CD4-positive, alpha-beta T cell treated with Interleukin-1 beta for 1 hour (primary cell): Measurements from ENCODE around the gene KRTAP5-1.
"Not testable (repeated sequence)": the region's sequence is repeated elsewhere in the genome, so short reads cannot be mapped to it uniquely, and the experiment has no call there.

Source experiments
- DNase-seq, 2 donors: peaks; one replicate each; pipeline ENCODE4 v3.0.0-alpha.2; 2020 to 2022

Gene KRTAP5-1, protein sequence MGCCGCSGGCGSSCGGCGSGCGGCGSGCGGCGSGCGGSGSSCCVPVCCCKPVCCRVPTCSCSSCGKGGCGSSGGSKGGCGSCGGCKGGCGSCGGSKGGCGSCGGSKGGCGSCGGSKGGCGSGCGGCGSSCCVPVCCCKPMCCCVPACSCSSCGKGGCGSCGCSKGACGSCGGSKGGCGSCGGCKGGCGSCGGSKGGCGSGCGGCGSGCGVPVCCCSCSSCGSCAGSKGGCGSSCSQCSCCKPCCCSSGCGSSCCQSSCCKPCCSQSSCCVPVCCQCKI

DNA sequence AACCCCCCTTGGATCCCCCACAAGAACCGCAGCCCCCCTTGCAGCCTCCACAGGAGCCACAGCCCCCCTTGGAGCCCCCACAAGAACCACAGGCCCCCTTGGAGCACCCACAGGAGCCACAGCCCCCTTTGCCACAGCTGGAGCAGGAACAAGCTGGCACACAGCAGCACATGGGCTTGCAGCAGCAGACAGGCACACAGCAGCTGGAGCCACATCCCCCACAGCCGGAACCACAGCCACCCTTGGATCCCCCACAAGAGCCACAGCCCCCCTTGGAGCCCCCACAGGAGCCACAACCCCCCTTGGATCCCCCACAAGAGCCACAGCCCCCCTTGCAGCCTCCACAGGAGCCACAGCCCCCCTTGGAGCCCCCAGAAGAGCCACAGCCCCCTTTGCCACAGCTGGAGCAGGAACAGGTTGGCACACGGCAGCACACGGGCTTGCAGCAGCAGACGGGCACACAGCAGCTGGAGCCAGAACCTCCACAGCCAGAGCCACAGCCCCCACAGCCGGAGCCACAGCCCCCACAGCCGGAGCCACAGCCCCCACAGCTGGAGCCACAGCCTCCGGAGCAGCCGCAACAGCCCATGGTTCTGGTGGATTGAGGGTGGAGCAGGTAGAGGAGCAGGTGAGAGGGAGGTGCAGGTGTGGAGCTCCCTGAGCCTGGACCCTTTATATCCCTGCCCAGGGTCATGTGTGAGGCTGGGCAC lies at the start of gene KRTAP5-1:
TSS of gene KRTAP5-1 (minus strand) at position 623 of the 710 bp plus-strand sequence. CDS start at position 589, 34 bp downstream.
- not testable (repeated sequence) for DNase-seq

DNA sequence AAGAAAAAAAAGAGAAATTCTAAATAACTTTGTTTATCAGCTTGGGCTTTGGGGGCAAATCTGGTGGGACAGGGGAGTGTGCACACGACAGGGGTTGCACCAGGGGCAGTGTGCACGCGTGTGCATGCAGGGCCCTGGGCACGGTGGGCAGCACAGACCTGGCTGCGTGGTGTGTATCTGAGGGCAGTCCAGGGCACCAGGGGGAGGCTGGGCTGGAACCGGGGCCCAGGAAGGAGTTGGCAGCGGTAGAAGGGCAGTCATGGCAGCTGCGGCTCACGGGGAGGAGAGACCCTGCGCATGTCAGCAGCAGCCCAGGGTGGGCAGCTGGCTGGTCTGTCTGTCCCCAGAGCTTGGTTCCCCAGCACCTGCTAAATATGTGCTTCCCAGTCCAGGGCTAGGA lies 48.8 kb upstream of the KRTAP5-1 start:
- DNase-seq: no peak

DNA sequence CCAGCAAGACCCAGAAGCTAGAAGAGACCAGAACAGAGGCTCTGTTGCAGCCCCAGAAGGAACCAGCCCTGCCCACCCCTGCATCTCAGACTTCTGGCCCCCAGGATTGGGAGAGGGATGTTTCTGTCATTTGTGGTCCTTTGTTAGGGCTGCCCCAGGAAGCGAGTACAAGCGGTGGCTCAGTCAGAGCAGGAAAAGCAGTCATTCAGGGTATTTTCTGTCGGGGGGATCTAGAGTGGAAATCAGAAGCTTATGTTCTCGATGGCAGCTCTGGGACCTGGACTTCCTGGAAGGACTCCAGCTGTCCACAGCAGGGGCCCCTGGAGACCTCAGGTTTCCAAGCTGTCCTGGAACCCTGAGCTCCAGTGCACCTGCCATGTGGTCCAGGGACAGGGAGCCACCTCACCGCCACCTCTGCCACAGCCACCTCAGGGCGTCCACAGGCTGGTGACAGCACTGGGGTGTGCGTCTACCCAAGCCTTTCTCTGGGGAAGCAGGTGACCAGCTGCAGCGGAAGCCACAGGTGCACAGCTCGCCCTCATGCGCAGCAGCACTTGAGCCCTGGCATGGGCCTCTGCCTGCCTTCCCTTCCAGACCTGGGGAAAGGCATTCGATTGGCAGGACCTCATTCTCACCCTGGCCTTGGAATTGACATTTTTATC lies 47.1 kb upstream of the KRTAP5-1 start:
- no peak for DNase-seq

DNA sequence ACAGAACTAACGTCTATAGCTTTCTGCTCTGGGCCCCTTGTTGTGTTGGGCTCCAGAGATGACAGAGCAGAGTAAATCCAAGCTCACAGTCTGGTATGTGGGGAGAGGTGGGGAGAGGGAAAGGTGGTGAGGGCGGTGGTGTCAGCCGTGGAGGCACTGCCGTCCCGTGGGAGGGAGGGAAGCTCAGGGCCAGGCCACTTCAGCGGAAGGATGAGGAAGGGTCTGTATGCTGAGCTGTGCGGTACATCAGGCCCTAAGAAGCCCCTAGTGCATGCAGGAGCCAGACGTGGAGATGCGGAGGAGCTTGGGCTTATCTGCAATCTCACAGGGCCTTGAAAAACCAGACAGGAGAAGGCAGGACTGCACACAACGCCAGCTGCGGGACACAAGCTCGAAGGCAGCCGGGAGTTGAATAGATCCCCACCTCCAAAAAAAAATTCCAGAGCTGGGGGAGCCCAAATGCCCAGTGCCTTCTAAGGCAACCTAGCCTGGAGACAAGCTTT lies 46.0 kb upstream of the KRTAP5-1 start:
- no peak for DNase-seq

DNA sequence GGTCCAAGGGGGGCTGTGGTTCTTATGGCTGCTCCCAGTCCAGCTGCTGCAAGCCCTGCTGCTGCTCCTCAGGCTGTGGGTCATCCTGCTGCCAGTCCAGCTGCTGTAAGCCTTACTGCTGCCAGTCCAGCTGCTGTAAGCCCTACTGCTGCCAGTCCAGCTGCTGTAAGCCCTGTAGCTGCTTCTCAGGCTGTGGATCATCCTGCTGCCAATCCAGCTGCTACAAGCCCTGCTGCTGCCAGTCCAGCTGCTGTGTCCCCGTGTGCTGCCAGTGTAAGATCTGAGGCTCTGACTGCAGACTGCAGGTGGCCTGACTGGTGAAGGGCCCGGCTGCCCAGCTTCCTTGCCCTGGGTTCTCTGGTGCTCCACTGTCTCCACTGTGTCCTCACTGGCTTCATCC lies 45.2 kb upstream of the KRTAP5-1 start:
- no peak for DNase-seq

DNA sequence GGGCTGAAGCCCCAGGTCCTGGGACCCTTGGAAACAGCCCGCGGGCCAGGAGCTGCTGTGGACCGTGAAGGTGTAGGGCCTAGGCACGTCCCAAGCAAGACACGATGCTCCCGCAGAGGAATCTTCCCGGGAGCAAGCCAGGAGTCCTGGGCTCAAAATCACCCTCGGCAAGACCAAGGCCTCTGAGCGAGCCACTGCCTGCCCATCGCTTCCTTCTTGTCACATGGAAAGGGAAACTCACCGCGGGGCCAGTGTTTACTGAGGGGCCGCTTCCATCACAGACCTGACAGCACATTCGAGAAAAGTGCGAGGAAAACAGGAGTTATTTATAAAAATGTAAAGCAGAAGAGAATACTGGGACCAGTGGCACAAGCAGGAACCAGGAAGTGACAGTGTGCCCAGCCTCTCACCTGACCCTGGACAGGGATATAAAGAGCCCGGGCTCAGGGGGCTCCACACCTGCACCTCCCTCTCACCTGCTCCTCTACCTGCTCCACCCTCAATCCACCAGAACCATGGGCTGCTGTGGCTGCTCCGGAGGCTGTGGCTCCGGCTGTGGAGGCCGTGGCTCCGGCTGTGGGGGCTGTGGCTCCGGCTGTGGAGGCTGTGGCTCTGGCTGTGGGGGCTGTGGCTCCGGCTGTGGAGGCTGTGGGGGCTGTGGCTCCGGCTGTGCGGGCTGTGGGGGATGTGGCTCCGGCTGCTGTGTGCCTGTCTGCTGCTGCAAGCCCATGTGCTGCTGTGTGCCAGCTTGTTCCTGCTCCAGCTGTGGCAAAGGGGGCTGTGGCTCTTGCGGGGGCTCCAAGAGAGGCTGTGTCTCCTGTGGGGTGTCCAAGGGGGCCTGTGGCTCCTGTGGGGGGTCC lies 44.5 kb upstream of the KRTAP5-1 start, which contains the start of gene KRTAP5-5:
TSS of gene KRTAP5-5 (plus strand) at position 450 of the 860 bp plus-strand sequence. CDS start at position 516, 66 bp downstream.
- DNase-seq: no peak

DNA sequence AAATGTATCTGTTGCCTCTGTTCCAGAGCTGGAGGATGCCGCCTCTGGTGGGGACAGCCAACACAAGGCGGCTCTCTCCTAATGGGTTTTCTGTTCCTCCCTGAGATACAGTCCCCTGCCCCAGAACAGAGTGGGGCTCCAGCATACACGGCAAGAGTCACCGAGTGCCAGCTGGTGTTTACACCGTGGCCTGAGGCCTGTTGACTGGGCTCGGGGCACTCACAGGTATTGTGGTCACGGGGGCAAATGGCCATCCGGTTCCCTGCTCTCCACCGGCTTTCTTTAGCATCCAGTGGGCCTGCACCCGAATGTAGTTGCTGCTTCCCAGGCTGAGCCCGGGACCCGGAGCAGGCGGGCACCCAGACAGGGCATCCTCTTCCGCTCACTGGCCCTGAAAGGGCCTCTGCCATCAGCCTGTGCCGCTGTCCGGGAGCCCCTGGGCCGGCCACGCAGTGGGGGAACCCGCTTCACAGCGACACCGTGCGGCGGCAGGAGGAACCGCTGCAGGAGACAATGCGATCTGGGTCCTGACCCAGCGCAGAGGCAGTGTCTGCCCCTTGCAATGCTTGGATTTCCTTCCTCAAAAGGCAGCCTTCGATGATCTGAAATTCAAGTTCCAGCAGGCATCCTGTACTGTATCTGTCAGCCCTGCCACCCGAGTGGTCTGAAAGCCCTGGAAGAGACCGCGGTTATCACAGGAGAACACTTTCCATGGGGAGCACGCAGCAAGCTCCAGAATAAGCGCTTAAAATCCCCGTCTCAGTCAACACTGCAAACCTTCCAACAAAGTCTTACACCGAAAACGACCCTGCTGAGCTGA lies 43.6 kb upstream of the KRTAP5-1 start:
- peak; percentile 54 to 69 for DNase-seq

DNA sequence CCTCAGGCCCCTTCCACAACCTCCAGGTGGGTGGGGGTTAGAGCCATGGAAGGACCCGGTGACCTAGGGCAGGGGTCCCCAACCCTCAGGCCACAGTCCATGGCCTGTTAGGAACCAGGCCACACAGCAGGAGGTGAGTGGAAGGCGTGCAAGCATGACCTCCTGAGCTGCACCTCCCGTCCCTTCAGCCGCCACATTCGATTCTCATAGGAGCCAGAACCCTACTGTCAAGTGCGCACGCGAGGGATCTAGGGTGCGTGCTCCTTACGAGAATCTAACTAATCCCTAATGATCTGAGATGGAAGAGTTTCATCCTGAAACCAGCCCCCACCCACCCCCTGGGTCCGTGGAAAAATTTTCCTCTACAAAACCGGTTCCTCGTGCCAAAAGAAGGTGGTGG lies 40.5 kb upstream of the KRTAP5-1 start:
- DNase-seq: no peak

DNA sequence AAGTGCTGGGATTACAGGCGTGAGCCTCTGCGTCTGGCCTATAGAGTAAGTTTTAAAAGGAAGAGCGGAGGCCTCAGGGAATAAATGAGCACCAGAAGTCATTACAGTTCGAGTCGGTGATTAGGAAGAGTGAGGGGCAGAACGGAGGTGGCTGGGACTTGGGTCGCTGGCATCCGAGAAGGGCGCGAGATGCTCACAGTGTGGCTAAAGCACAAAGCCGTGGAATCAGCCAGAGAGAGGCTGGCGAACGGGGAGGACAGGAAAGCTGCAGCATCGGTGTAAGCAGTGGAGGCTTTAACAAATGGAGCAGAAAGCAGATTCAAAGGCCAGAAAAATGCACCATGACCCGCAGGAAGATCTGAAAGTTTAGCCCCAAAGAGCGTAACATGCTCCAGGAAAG lies 39.5 kb upstream of the KRTAP5-1 start:
- no peak for DNase-seq

DNA sequence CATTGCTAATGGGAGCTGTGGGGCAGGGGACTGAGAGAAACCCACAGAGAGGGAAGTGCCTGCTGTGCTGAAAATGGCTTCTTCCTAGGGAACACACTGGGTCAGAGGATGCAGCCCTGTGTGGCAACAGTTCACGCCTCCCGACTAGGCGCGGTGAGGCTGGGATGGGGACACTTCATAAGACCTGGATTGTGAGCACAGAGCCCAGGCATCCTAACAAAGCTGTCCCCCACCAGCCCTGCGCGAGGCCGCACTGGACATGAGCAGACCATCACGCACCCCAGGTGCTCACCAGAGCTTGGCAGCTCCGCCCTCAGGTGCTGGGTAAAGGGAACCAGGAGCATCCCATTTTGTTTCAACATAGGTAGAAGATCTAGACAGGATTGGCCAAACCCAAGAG lies 38.6 kb upstream of the KRTAP5-1 start:
- no peak for DNase-seq

DNA sequence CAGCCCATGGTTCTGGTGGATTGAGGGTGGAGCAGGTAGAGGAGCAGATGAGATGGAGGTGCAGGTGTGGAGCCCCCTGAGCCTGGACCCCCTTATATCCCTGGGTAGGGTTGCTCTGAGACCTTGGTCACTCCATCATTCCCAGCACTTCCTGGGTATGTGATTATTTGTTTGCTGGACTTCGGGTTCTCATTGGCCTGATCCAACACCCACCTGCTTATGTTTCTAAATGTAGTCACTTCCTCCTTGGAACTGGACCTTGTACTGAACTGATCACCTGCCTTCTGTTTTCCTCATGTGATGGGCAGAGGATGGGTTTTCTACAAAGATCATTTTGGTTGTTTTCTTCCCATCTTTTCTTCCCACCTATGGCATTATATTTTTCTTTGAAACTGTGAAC lies 37.0 kb upstream of the KRTAP5-1 start, which contains the start of gene KRTAP5-4:
TSS of gene KRTAP5-4 (minus strand) at position 53 of the 400 bp plus-strand sequence. CDS start at position 8, 45 bp downstream.
- DNase-seq: no peak

DNA sequence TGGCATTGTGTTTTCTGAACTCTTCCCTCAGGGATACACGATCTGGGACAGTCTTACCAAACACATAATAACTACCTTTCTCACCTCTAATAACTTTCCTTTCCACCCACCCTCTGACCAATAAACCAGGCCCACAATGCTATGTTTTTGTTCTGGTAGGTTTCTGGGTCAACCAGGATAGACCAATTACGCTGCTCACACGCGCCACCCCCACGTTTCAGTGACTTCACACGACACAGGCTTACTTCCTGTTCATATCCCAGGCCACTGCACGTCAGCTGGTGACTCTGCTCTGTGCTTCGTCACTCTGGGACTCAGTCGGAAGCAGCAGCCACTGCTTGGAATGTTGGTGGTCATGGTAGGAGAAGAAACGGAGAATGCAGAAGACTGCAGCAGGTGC lies 34.4 kb upstream of the KRTAP5-1 start:
- peak; percentile 22 to 49 for DNase-seq

DNA sequence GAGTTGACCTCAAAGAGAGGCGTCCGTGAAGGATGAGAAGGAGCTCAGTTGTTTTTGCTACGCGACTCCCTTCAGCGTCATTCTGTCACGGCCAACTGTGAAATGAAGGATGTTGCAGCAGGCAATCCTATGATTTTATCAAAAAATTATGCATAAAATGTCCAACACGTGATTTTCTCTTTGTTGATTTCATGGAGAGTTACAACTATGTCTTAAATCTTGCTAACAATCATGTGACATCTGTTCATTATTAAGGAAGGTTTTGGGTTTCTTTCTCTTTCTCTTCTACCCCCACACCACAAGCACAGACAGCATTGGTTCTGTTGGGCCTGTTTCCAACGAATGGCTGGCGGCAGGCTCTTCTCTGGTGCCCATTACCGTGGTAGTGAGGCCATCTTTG lies 33.1 kb upstream of the KRTAP5-1 start:
- DNase-seq: no peak

DNA sequence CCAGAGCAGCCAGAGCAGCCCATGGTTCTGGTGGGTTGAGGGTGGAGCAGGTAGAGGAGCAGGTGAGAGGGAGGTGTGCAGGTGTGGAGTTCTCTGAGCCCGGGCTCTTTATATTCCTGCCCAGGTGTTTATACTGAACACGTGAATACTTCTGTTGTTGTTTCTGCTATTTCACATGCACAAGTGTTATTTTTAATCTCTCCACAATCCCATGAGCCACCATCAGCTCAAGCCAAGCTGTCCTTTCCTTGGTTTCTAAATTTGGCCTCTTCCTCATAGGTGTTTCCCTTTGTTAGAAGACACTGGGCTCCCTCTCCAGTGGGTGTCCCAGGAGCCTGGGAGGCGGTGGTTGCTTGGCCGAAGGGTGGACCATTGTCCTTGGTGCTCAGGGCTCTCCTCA lies 23.3 kb upstream of the KRTAP5-1 start, which contains the start of gene KRTAP5-3:
TSS of gene KRTAP5-3 (minus strand) at position 101 of the 400 bp plus-strand sequence. CDS start at position 23, 78 bp downstream.
- no peak for DNase-seq

DNA sequence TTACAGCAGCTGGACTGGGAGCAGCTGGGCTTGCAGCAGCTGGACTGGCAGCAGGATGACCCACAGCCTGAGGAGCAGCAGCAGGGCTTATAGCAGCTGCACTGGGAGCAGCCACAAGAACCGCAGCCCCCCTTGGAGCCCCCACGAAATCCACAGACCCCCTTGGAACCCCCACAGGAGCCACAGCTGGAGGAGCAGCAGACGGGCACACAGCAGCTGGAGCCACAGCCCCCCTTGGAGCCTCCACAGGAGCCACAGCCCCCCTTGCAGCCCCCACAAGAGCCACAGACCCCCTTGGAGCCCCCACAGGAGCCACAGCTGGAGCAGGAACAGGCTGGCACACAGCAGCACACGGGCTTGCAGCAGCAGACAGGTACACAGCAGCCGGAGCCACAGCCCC lies 22.8 kb upstream of the KRTAP5-1 start:
- DNase-seq: not testable (repeated sequence)

DNA sequence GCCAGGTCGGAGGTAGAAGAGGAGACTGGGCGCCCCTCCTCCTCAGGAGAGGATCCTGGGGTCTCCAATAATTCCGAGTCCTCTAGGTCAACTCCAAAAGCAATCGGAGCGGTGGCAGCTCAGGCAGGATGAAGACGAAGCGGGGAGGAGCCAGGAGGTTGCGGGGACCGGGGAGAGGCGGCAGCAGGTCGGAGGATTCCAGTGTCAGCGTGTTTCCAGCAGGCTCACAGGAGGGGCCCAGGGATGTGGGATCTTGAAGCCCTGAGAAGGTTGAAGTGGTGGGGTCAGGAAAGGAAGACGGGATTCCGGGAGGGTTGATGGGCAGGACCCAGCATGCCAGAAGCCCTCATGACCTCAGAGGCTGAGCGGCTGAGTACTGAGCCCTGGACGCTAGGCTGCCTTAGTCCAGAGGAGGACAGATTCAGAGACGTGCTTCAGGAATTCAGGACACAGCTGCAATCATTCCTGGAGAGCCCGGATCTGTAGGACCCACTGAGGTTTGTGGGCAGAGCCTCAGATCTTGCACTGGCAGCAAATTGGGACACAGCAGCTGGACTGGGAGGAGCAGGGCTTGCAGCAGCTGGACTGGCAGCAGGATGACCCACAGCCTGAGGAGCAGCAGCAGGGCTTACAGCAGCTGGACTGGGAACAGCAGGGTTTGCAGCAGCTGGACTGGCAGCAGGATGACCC lies 22.2 kb upstream of the KRTAP5-1 start:
- not testable (repeated sequence) for DNase-seq

DNA sequence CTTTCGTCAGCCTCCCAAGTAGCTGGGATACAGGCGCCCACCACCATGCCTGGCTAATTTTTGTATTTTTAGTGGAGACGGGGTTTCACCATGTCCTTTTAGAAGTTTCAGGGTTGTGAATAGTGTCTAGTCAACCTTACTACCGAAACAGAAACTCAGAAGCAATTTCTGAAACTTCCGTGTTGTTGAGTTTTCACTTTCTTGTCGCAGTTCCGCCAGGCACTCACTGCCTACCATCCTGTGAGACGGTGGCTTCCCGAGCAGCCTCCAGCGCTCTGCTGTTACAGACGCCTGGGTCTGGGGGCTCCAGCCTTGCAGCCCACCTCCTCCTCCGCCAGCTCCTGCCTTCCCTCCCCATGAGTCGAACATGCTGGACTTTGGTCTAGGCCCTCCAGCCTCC lies 20.8 kb upstream of the KRTAP5-1 start:
- DNase-seq: peak; percentile 17 to 33

DNA sequence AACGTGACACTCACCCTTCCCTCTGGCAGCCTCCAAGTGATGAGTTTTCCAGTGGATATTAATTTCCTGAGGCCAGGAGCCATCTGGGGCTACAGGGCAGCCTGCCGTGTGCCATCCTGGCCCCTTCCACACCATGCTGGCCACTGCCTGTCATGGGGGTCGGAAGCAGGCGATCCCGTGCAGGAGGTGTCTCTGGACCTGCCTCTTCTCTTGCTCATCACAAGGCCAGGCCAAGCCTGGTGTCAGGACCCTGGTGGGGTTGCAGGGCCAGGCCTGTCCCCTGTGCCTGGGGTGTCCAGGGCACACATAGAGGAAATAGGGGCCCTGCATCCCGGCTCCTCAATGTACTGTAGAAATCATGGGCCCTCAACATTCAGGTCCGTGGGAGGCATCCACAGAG lies 19.6 kb upstream of the KRTAP5-1 start:
- DNase-seq: no peak

DNA sequence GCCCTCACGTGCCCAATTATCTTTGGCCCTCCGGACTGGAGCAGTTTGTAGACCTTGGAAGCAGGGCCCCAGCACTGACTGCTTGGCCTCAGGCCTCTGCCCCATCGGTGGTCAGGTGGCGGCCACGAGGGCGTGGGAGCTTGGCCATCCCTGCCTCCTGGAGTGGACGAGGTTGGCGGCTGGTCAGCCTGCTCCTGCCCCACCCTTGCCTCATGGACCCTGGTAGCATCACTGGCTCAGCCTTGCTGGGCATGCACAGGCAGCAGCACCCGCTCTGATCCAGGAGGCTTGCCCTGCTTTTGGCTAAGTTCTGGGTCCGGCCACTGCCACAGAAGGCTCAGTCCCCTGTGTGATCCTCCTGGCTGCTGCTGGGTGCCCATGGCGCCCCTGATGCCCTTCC lies 19.1 kb upstream of the KRTAP5-1 start:
- DNase-seq: no peak

DNA sequence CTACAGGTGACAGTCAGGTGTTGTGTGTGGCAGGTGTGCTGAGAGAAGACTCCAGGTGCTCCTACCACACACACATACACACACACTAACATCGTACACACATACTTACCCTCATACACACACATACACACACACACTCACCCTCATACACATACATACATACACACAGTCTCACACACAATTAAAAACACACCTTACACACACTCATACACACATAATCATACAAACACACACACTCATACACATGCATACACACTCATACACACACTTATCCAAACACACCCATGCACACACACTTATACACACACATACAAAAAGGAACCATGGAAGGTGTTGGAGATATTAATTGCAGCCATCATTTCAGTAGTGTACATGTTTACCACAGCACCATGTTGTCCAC lies 18.5 kb upstream of the KRTAP5-1 start:
- DNase-seq: no peak

DNA sequence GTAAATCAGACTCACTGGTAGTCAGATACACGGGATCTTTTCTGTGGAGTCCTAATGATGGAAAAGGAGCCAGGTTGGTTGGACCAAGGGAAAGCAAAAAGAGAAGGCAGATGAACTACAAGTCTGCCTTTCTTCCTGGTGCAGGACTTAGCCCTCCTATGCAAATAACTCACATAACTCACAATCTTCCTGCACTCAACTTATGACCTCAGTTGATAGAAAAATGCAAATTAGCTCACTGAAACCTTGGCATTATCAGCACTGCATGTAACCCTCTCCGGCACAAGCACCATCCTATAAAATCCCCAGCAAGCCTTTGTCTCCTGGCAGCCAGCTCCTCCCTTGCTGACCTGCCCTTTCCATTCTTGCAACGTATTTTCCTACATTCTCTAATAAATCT lies 16.6 kb upstream of the KRTAP5-1 start:
- DNase-seq: not testable (repeated sequence)
